Nephron (organoid): ENCODE results near the gene LSAMP.

Experiments used
- H3K27ac Mint-ChIP-seq, 3 experiments: 2 replicates each; pipeline ENCODE4 v1.8.0; 2020; ENCODE audit warnings: mixed read lengths in 3 of 3, mild to moderate bottlenecking in 2 of 3, moderate library complexity in 1 of 3
- H3K27me3 Mint-ChIP-seq: 2 replicates; pipeline ENCODE4 v1.8.0; 2021; ENCODE audit warnings: low read depth, mild to moderate bottlenecking, moderate library complexity, mixed read lengths
- H3K36me3 Mint-ChIP-seq: 2 replicates; pipeline ENCODE4 v1.8.0; 2020; ENCODE audit warnings: low read depth, mixed read lengths
- H3K4me1 Mint-ChIP-seq: 2 replicates; pipeline ENCODE4 v1.8.0; 2020; ENCODE audit warnings: mixed read lengths
- H3K4me3 Mint-ChIP-seq, 3 experiments: 2 replicates each; pipeline ENCODE4 v1.8.0; 2020; ENCODE audit warnings: mild to moderate bottlenecking in 3 of 3, mixed read lengths in 3 of 3, moderate library complexity in 2 of 3
- H3K9me3 Mint-ChIP-seq: 2 replicates; pipeline ENCODE4 v1.8.0; 2020; ENCODE audit warnings: mixed read lengths
- TF ChIP-seq, protein P1 (sequence below), 3 experiments: fragments of 200-600 bp; sonication (generic); IDR thresholded peaks; one replicate each; pipeline ENCODE4 v1.5.0; 2021; ENCODE audit warnings: antibody characterized with exemption in 3 of 3; ENCODE audit not compliant: unreplicated experiment in 3 of 3

The LSAMP gene

GRCh38 chr3:116005404-116005803, 439.9 kb downstream of the LSAMP start:
- H3K36me3 Mint-ChIP-seq, result peaks cover 3% of the 10 kb centered on the region
- H3K27ac Mint-ChIP-seq, result no peak overlapping the region
- no peaks in the 10 kb centered on the region for H3K27me3 Mint-ChIP-seq
- no peak overlapping the region for H3K4me3 Mint-ChIP-seq
- H3K4me1 Mint-ChIP-seq, result peaks cover 19% of the 10 kb centered on the region
- H3K9me3 Mint-ChIP-seq, result peaks cover 3% of the 10 kb centered on the region
- TF ChIP-seq, protein P1, sequence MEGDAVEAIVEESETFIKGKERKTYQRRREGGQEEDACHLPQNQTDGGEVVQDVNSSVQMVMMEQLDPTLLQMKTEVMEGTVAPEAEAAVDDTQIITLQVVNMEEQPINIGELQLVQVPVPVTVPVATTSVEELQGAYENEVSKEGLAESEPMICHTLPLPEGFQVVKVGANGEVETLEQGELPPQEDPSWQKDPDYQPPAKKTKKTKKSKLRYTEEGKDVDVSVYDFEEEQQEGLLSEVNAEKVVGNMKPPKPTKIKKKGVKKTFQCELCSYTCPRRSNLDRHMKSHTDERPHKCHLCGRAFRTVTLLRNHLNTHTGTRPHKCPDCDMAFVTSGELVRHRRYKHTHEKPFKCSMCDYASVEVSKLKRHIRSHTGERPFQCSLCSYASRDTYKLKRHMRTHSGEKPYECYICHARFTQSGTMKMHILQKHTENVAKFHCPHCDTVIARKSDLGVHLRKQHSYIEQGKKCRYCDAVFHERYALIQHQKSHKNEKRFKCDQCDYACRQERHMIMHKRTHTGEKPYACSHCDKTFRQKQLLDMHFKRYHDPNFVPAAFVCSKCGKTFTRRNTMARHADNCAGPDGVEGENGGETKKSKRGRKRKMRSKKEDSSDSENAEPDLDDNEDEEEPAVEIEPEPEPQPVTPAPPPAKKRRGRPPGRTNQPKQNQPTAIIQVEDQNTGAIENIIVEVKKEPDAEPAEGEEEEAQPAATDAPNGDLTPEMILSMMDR (IDR thresholded peaks at IDR 0.05; ENCODE audit: unreplicated experiment in 3 of 3), result no peak

GRCh38 chr3:116002235-116002634, 443.1 kb downstream of the LSAMP start:
- no peak overlapping the region for H3K4me3 Mint-ChIP-seq

DNA sequence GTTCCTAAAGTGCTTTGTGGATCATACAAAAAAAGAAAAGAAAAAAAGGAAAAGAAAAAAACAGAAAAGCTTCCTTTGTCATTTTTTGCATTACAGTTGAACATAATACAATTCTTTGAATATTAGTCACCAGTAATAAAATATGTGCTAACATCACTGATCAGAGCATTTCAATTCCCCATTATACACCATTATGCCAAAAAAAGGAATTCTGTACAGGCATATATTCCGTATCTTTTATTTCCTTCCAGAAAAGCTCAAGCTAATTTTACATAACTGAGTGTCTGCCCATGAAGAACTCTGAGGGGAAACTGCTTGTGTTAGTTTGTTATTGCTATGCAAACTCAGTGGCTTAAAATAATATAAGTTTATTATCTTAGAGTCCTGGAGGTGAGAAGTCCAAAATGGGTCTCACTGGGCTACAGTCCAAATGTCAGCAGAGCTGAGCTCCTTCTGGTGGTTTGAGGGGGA, 444.1 kb downstream of the LSAMP start:
- no peak overlapping the region for H3K4me3 Mint-ChIP-seq
- TF ChIP-seq, protein P1 (IDR thresholded peaks at IDR 0.05; ENCODE audit: unreplicated experiment in 3 of 3), result no peak
- no peaks in the 10 kb centered on the region for H3K9me3 Mint-ChIP-seq
- no peaks in the 10 kb centered on the region for H3K36me3 Mint-ChIP-seq
- H3K27ac Mint-ChIP-seq, result no peak overlapping the region
- peaks cover 30% of the 10 kb centered on the region for H3K4me1 Mint-ChIP-seq
- H3K27me3 Mint-ChIP-seq, result no peaks in the 10 kb centered on the region

More at GRCh38 chr3:116002235-116002634, 443.1 kb downstream of the LSAMP start:
- Mint-ChIP-seq H3K4me1 (peaks cover 30% of the 10 kb centered on the region), H3K27ac (no peak overlapping the region), H3K27me3 (no peaks in the 10 kb centered on the region), H3K9me3 (no peaks in the 10 kb centered on the region), H3K36me3 (no peaks in the 10 kb centered on the region)
- TF ChIP-seq, protein P1 (IDR thresholded peaks at IDR 0.05; ENCODE audit: unreplicated experiment in 3 of 3), result no peak

- Mint-ChIP-seq H3K4me3 (no peak overlapping the region), H3K9me3 (no peaks in the 10 kb centered on the region), H3K4me1 (peaks cover 24% of the 10 kb centered on the region), H3K36me3 (no peaks in the 10 kb centered on the region), H3K27me3 (no peaks in the 10 kb centered on the region), H3K27ac (no peak overlapping the region)
- TF ChIP-seq, protein P1 (IDR thresholded peaks at IDR 0.05; ENCODE audit: unreplicated experiment in 3 of 3), result no peak
These were observed 445.0 kb downstream of the LSAMP start for GRCh38 chr3:116000311-116000710.

DNA sequence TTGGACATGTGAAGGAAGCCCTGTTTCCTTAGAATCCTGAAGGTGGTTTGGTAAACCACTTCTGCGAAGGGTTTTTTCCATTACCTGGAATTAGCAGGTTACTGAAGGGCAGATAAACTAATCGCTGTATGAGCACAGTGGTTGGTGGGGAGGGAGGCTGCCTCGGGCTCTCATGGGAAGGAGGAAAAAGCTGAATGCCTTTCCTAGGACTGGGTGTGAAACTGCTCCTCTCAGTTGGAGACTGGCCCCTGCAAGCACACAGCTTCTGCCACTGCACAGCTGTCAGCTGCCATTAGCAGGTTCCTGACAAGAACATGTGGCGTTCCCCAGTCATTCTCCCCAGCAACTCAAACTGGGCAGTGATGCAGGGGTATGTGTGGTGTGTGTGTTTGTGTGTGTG, 445.7 kb downstream of the LSAMP start:
- Mint-ChIP-seq H3K27ac (no peak overlapping the region), H3K4me3 (no peak overlapping the region), H3K27me3 (no peaks in the 10 kb centered on the region), H3K4me1 (peaks cover 20% of the 10 kb centered on the region), H3K36me3 (no peaks in the 10 kb centered on the region), H3K9me3 (no peaks in the 10 kb centered on the region)
- TF ChIP-seq, protein P1 (IDR thresholded peaks at IDR 0.05; ENCODE audit: unreplicated experiment in 3 of 3), result no peak

- TF ChIP-seq, protein P1 (IDR thresholded peaks at IDR 0.05; ENCODE audit: unreplicated experiment in 3 of 3), result no peak
- no peak overlapping the region for H3K27ac Mint-ChIP-seq
- peaks cover 20% of the 10 kb centered on the region for H3K4me1 Mint-ChIP-seq
- H3K4me3 Mint-ChIP-seq, result no peak overlapping the region
- no peaks in the 10 kb centered on the region for H3K36me3 Mint-ChIP-seq
- H3K27me3 Mint-ChIP-seq, result no peaks in the 10 kb centered on the region
- no peaks in the 10 kb centered on the region for H3K9me3 Mint-ChIP-seq
These were observed 446.2 kb downstream of the LSAMP start for GRCh38 chr3:115999001-115999585.
